ENCODE results near the gene MSH6. TPM values are rescaled to one million over a fixed set of nuclear protein-coding genes. Genes with fewer than 3 reads are reported as not detected.

MSH6 gene
- total and polyA plus RNA-seq, 2 of the 8 experiments (the other 6 are each of a cell fraction or from before 2014, with no cell fraction given), result 45.8 to 301 TPM

- no peak for TF ChIP-seq TAF1 (IDR thresholded peaks at IDR 0.05; ENCODE audit: low read depth, low read length)
- TF ChIP-seq TAF7 (optimal IDR thresholded peaks at IDR 0.05; ENCODE audit: borderline replicate concordance, low read depth, low read length), result no peak
Measured at GRCh38 chr2:47842846-47843245, 59.9 kb downstream of the MSH6 start (continued).

Data from H1 (cell line).